IMR-90 (cell line): ENCODE measurements around the gene SIPA1.

ENCODE experiments used
- BHLHE40 ChIP-seq: fragments of 150-350 bp; IDR thresholded peaks from 2 replicates; pipeline ENCODE4 v1.6.1; 2016; ENCODE audit warnings: mild to moderate bottlenecking, low read depth, low read length
- CEBPB ChIP-seq: IDR thresholded peaks from 2 replicates; pipeline ENCODE4 v1.6.1; 2012; ENCODE audit warnings: low read depth, low read length, improper control_type of control experiment
- CHD1 ChIP-seq: IDR thresholded peaks from 2 replicates; pipeline ENCODE4 v1.6.1; 2012; ENCODE audit warnings: low read depth, low read length, improper control_type of control experiment
- CTCF ChIP-seq: conservative IDR thresholded peaks from 2 replicates; pipeline ENCODE4 v1.5.1; 2012; ENCODE audit warnings: mild to moderate bottlenecking, low read depth, low read length, improper control_type of control experiment
- ELK1 ChIP-seq: fragments of 150-350 bp; IDR thresholded peaks from 2 replicates; pipeline ENCODE4 v1.6.1; 2016; ENCODE audit warnings: low read depth, mild to moderate bottlenecking, low read length, moderate library complexity, borderline replicate concordance
- FOS ChIP-seq: fragments of 150-350 bp; IDR thresholded peaks from 2 replicates; pipeline ENCODE4 v1.6.1; 2016; ENCODE audit warnings: low read depth, low read length
- MAFK ChIP-seq: IDR thresholded peaks from 2 replicates; pipeline ENCODE4 v1.6.1; 2012; ENCODE audit warnings: low read depth, low read length, improper control_type of control experiment
- MAZ ChIP-seq: IDR thresholded peaks from 2 replicates; pipeline ENCODE4 v1.6.1; 2012; ENCODE audit warnings: low read depth, mild to moderate bottlenecking, low read length, improper control_type of control experiment, moderate library complexity, borderline replicate concordance
- MXI1 ChIP-seq: IDR thresholded peaks from 2 replicates; pipeline ENCODE4 v1.6.1; 2012; ENCODE audit warnings: low read depth, mild to moderate bottlenecking, low read length, moderate library complexity, borderline replicate concordance
- POLR2A ChIP-seq: IDR thresholded peaks from 2 replicates; pipeline ENCODE4 v1.6.1; 2012; ENCODE audit warnings: mild to moderate bottlenecking, low read depth, low read length
- RCOR1 ChIP-seq: IDR thresholded peaks from 2 replicates; pipeline ENCODE4 v1.6.1; 2012; ENCODE audit warnings: mild to moderate bottlenecking, low read length, improper control_type of control experiment; ENCODE audit not compliant: insufficient replicate concordance
- RFX5 ChIP-seq: IDR thresholded peaks from 2 replicates; pipeline ENCODE4 v1.8.0; 2012; ENCODE audit warnings: low read depth, mild to moderate bottlenecking, low read length, moderate library complexity
- TF ChIP-seq, protein P1 (sequence below): fragments of 150-350 bp; IDR thresholded peaks from 2 replicates; pipeline ENCODE4 v1.6.1; 2017; ENCODE audit warnings: mild to moderate bottlenecking, antibody characterized with exemption, low read length, low read depth

DNA sequence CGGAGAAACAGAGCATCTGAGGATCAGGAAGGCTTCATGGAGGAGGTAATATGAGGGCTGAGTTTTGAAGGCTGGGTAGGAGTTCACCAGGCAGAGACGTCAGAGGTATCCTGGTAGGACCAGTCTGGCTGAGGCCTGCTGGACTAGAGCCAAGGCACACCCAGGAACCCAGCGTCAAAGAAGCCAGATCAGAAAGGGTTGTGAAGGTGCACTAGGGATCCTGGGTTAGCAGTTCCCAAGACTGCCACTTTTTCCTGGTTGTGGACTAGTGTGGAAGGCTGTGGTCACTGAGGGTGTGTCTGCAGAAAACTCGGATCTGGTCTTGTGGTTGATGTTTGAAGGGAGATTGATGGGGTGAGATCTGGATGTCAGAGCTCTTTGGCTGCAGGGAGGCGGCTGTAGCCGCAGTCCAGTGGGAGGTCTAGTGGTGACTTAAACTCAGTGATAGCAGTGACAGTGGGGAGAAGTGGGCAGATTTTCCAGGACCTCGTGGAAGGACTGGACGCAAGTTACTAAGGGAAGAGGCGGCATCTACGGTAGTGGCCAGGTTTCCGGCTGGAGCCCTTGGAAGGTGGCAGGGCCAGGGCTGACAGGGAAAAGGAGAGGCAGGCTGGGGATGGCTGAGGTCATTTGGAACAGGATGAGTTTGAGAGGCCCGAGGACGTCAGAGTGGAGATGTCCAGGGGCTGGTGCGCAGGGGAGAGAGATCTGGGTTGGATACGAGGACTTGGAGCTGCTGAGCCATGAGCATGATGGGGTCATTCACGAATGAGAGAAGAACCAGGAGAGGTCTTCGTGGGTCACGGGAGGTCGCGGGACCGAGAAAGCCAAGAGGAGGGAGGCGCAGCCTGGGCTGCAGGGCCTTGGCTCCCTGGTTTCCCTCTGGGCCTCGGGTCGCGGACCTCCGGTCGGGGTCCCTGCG, 13.9 kb downstream of the SIPA1 start:
- TF ChIP-seq POLR2A (no peak), CTCF (no peak), MXI1 (no peak), CHD1 (no peak), ELK1 (no peak), CEBPB (no peak), FOS (no peak), MAFK (no peak), RCOR1 (no peak), BHLHE40 (no peak), MAZ (no peak), RFX5 (no peak)
- TF ChIP-seq, protein P1, sequence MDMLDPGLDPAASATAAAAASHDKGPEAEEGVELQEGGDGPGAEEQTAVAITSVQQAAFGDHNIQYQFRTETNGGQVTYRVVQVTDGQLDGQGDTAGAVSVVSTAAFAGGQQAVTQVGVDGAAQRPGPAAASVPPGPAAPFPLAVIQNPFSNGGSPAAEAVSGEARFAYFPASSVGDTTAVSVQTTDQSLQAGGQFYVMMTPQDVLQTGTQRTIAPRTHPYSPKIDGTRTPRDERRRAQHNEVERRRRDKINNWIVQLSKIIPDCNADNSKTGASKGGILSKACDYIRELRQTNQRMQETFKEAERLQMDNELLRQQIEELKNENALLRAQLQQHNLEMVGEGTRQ = no peak
